Measurements from ENCODE around the gene KIAA0232.
"Not testable (repeated sequence)": the region's sequence is repeated elsewhere in the genome, so short reads cannot be mapped to it uniquely, and the experiment has no call there.

DNA sequence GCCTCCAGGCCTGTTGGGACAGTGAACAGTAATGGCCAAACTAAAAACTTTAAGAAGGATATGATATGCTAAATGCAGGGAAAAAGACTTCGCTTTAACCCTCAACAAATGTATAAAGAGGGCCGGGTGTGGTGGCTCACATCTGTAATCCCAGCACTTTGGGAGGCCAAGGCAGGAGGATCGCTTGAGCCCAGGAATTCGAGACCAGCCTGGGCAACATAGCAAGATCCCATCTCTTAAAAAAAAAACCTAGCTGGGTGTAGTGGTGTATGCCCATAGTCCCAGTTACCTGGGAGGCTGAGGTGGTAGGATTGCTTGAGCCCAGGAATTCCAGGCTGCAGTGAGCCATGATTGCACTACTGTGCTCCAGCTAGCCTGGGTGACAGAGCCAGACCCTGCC is 14.8 kb downstream of the KIAA0232 start:
- TF ChIP-seq, protein P1, sequence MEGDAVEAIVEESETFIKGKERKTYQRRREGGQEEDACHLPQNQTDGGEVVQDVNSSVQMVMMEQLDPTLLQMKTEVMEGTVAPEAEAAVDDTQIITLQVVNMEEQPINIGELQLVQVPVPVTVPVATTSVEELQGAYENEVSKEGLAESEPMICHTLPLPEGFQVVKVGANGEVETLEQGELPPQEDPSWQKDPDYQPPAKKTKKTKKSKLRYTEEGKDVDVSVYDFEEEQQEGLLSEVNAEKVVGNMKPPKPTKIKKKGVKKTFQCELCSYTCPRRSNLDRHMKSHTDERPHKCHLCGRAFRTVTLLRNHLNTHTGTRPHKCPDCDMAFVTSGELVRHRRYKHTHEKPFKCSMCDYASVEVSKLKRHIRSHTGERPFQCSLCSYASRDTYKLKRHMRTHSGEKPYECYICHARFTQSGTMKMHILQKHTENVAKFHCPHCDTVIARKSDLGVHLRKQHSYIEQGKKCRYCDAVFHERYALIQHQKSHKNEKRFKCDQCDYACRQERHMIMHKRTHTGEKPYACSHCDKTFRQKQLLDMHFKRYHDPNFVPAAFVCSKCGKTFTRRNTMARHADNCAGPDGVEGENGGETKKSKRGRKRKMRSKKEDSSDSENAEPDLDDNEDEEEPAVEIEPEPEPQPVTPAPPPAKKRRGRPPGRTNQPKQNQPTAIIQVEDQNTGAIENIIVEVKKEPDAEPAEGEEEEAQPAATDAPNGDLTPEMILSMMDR (IDR thresholded peaks at IDR 0.05), result not testable (repeated sequence)
- TF ChIP-seq POLR2AphosphoS5, EP300 (IDR thresholded peaks at IDR 0.05): not testable (repeated sequence)

All from suprapubic skin (tissue), 4 donors.